ENCODE results near the gene RGS10.

The RGS10 gene

DNA sequence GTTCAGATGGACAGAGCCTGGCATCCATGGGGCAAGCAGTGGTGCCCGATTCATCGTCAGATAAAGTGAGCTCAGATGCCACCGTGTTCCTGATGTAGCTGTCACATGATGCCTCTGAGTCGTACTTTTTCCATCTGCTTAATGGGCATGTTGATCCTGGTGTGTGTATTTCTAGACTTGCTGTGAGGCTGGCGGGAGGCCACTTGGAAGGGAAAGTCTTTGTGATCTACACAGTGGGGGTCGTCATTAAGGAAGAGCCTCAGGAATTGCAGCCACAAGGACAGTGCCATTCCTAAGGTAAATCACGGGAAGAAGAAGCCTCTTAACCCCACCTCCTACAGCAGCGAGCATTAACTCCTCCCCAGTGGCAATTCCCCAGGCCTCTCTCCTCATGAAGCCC, 63.0 kb downstream of the RGS10 start:
- Histone ChIP-seq H3K4me2 (ENCODE audit: low read depth, low read length, poor library complexity, severe bottlenecking) (peak overlapping the region; percentile 83), H4K20me1 (ENCODE audit: low read depth, low read length) (no peaks in the 10 kb centered on the region), H3K27ac (ENCODE audit: low read depth, low read length) (peak overlapping the region; percentile 89; the same call in 1 of the 2 replicates)

DNA sequence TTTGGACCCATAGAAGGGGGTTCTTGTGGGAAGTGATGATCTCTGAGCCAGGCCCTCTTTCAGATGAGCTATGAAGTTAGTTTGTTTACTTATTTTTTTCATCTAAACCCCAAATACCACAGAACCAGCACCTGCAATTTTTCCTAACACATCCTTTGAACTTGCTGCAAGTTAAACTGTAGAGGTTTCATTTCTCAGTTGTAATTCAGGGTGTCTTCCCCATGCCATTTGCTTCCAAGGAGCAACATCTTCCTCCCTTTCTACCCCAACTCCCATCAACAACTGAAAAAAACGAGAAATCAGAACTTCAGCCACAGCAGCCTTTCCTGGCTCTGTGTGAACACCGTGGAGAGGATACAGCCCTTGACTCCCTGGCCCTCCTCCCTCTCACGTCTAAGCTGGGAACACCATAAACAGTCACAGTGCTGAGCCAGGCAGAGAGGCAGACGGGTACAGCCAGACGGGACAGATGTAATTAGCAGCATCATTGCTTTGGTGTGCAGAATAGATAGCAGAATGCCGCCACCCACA, 63.6 kb downstream of the RGS10 start:
- Histone ChIP-seq H3K27ac (ENCODE audit: low read depth, low read length) (peak overlapping the region; percentile 89), H3K27me3 (ENCODE audit: low read length) (no peaks in the 10 kb centered on the region)
- TF ChIP-seq EZH2phosphoT487 (conservative IDR thresholded peaks at IDR 0.05; ENCODE audit: low read length) (no peak), CTCF (IDR thresholded peaks at IDR 0.05; ENCODE audit: insufficient read depth, low read length, poor library complexity, severe bottlenecking) (no peak)

More for the DNA sequence above, 63.0 kb downstream of the RGS10 start:
- Histone ChIP-seq H3K79me2 (ENCODE audit: insufficient read depth, low read length) (no peaks in the 10 kb centered on the region), H3K9me3 (ENCODE audit: insufficient read depth, low read length) (no peaks in the 10 kb centered on the region), H3F3A (ENCODE audit: insufficient read depth) (peaks cover 7% of the 10 kb centered on the region), H3K9me2 (replicated peaks; ENCODE audit: insufficient read depth, low read length) (no peaks in the 10 kb centered on the region), H3K9ac (ENCODE audit: low read length) (peak overlapping the region; percentile 46; the same call in 1 of the 2 replicates), H2AFZ (ENCODE audit: low read depth, low read length, severe bottlenecking) (peak overlapping the region; percentile 15), H3K27me3 (ENCODE audit: low read length) (no peaks in the 10 kb centered on the region), H3K4me3 (ENCODE audit: insufficient read depth, low read length, poor library complexity, severe bottlenecking) (no peak overlapping the region), H3K36me3 (ENCODE audit: low read length) (no peaks in the 10 kb centered on the region)
- TF ChIP-seq CTCF (IDR thresholded peaks at IDR 0.05; ENCODE audit: insufficient read depth, low read length, poor library complexity, severe bottlenecking) (no peak), EZH2phosphoT487 (conservative IDR thresholded peaks at IDR 0.05; ENCODE audit: low read length) (no peak)

DNA sequence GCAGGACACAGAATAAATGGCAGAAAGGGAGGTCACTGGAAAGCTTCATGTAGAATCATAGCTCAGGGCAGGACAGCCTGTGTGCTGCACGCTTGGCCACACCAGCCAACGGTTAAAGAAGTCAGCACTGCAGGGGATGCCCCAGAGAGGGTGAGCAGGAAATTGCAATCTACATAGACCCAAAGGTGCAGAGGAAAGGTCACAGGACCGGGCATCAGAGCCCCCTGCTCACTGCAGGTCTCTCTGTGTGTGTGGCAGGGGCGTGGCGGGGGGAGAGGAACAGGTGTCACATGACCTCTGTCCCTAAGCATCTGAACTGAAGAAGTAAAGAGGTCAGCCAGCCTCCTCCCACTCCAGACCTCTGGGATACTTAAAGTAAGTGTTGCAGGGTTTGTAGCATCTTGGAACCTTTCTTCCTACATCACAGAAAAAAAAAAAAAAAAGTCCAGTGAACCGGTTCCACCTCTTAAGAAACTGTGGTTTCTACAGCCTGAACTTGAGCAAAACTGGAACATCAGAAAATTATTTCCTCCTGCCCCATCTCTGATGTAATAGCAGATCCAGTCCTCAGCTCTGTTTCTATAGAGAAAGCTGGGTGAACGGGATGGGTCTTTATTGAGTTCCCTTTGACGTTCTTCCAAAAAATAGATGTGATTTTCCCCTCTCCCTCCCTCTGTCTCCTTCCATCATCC, 64.3 kb downstream of the RGS10 start:
- Histone ChIP-seq H3K4me3 (ENCODE audit: insufficient read depth, low read length, poor library complexity, severe bottlenecking) (peak overlapping the region; percentile 42), H2AFZ (ENCODE audit: low read depth, low read length, severe bottlenecking) (peak overlapping the region; percentile 61), H3K4me2 (ENCODE audit: low read depth, low read length, poor library complexity, severe bottlenecking) (peak overlapping the region; percentile 83)

More for the DNA sequence above, 63.6 kb downstream of the RGS10 start:
- H2AFZ ChIP-seq (ENCODE audit: low read depth, low read length, severe bottlenecking) = peak overlapping the region; percentile 15
- H3K36me3 ChIP-seq (ENCODE audit: low read length) = no peaks in the 10 kb centered on the region
- no peaks in the 10 kb centered on the region for H4K20me1 ChIP-seq (ENCODE audit: low read depth, low read length)
- peak overlapping the region; percentile 37 for H3K4me3 ChIP-seq (ENCODE audit: insufficient read depth, low read length, poor library complexity, severe bottlenecking)
- H3K9ac ChIP-seq (ENCODE audit: low read length) = peak overlapping the region; percentile 46
- H3K9me2 ChIP-seq (replicated peaks; ENCODE audit: insufficient read depth, low read length) = no peaks in the 10 kb centered on the region
- H3K9me3 ChIP-seq (ENCODE audit: insufficient read depth, low read length) = no peaks in the 10 kb centered on the region
- peaks cover 7% of the 10 kb centered on the region for H3F3A ChIP-seq (ENCODE audit: insufficient read depth)
- peak overlapping the region; percentile 83 for H3K4me2 ChIP-seq (ENCODE audit: low read depth, low read length, poor library complexity, severe bottlenecking)
- H3K79me2 ChIP-seq (ENCODE audit: insufficient read depth, low read length) = no peaks in the 10 kb centered on the region

More for the DNA sequence above, 64.3 kb downstream of the RGS10 start:
- no peak for TF ChIP-seq EZH2phosphoT487 (conservative IDR thresholded peaks at IDR 0.05; ENCODE audit: low read length)
- TF ChIP-seq CTCF (IDR thresholded peaks at IDR 0.05; ENCODE audit: insufficient read depth, low read length, poor library complexity, severe bottlenecking) = no peak
- H4K20me1 ChIP-seq (ENCODE audit: low read depth, low read length) = no peaks in the 10 kb centered on the region
- no peaks in the 10 kb centered on the region for H3K36me3 ChIP-seq (ENCODE audit: low read length)
- H3K27me3 ChIP-seq (ENCODE audit: low read length) = no peaks in the 10 kb centered on the region
- no peaks in the 10 kb centered on the region for H3K9me3 ChIP-seq (ENCODE audit: insufficient read depth, low read length)
- H3F3A ChIP-seq (ENCODE audit: insufficient read depth) = peaks cover 7% of the 10 kb centered on the region
- H3K79me2 ChIP-seq (ENCODE audit: insufficient read depth, low read length) = no peaks in the 10 kb centered on the region
- H3K27ac ChIP-seq (ENCODE audit: low read depth, low read length) = peak overlapping the region; percentile 89
- no peaks in the 10 kb centered on the region for H3K9me2 ChIP-seq (replicated peaks; ENCODE audit: insufficient read depth, low read length)
- H3K9ac ChIP-seq (ENCODE audit: low read length) = peak overlapping the region; percentile 46
